Measurements from ENCODE around the gene KCNJ8.
"Not testable (repeated sequence)": the region's sequence is repeated elsewhere in the genome, so short reads cannot be mapped to it uniquely, and the experiment has no call there.

Gene KCNJ8

DNA sequence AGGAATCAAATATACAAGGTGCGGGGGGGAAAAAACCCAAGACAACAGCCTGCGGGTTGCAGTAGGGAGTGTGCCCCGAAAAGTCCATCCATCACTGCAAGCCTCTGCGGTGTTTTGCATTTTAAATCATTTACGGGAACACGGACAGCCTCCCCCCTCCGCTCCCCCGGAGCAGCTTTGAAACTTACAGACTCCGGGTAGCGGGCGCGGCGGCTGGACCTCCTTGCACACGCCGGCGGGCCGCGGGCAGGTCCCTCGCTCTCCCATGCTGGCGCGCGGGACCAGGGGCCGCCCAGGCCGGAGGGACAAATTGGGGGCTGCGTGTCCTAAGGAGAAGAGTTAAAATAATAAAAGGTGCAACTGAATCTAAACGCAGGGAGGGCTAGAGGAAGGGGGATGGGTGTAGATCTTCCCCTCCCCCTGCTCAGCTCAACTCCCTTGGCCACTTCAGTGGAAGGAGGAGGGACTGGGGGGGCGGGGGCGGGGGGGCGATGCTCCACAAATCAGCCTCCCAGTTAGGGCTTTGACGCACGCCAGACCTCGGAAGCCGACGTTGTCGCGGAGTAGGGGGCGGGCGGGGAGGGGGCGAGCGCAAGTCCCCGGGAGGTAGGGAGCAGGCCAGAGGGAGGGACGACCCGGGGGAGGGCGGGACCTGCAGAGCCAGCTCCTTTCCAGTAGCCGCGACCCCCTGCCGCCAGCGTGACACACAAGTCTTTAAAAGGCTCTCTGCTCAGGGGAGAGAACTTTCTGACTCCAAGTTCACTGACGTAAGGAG lies at the start of gene KCNJ8:
Gene KCNJ8 (minus strand): TSS at position 349 of the 775 bp plus-strand sequence. CDS start 1,090 bp downstream, outside the sequence.
- no peak for DNase-seq (ENCODE audit: extremely low read depth in 1 of 2, low read depth in 1 of 2)

GRCh38 chr12:21823581-21823980 lies 49.1 kb upstream of the KCNJ8 start:
- DNase-seq (ENCODE audit: extremely low read depth in 1 of 2, low read depth in 1 of 2), result no peak

DNA sequence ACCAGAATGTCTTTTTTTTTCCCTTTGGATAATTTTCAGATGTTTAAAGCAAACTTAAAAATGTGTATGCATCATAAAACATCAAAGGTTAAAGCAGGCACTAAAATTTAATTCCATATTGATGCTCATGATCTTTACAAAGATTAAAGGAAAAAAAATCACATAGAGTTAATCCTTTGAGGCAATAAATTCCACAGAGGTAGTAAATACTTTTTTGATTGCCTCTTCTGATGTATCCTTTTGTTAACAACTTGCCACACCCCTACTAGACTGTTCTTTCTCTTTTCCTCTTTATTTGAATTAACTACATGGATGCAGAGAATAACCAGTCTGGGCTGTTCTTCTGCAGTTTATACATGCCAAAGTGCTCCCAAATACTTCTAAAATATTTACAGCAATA lies 45.2 kb upstream of the KCNJ8 start:
- DNase-seq (ENCODE audit: extremely low read depth in 1 of 2, low read depth in 1 of 2), result no peak

GRCh38 chr12:21819236-21819635 lies 44.7 kb upstream of the KCNJ8 start:
- DNase-seq (ENCODE audit: extremely low read depth in 1 of 2, low read depth in 1 of 2), result no peak

GRCh38 chr12:21818627-21819026 lies 44.1 kb upstream of the KCNJ8 start:
- DNase-seq (ENCODE audit: extremely low read depth in 1 of 2, low read depth in 1 of 2), result no peak

DNA sequence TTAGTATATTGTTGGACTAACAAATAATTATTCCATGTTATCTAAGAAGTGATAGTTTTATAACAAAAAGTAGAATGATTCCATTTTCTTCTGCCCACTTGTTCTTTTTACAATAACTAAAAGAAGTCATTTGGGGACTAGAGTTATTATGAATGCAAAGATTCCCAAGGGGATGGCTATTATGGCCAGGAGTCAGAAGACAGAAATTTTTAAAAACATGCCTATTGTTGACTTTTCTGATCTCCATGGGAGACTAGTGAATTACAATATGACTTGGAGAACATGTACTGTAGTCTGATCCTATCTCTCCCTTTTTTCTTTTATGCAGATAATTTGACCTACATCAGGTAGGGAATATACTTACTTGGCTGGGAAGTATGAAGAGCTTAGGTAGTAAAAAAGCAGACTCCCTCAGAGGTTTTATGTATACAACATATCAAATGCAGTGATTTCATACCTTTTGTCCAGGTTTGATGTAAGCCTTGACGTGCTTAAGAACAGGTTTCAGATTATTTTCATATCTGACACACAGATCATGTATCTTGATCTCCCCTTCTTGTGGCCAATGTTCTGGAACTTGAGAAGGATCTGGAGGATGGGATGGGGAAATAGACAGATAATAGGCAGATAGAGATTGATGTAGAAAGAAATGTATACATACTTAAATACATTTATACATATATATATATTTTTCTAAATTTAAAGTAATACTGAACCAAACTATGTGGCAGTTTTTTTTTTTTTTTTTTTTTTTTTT lies 41.0 kb upstream of the KCNJ8 start:
- no peak for DNase-seq (ENCODE audit: extremely low read depth in 1 of 2, low read depth in 1 of 2)

GRCh38 chr12:21814814-21815213 lies 40.3 kb upstream of the KCNJ8 start:
- DNase-seq (ENCODE audit: extremely low read depth in 1 of 2, low read depth in 1 of 2), result no peak

GRCh38 chr12:21814327-21814726 lies 39.8 kb upstream of the KCNJ8 start:
- DNase-seq (ENCODE audit: extremely low read depth in 1 of 2, low read depth in 1 of 2), result no peak

- DNase-seq (ENCODE audit: extremely low read depth in 1 of 2, low read depth in 1 of 2), result no peak
These were observed 39.2 kb upstream of the KCNJ8 start for GRCh38 chr12:21813751-21814150.

DNA sequence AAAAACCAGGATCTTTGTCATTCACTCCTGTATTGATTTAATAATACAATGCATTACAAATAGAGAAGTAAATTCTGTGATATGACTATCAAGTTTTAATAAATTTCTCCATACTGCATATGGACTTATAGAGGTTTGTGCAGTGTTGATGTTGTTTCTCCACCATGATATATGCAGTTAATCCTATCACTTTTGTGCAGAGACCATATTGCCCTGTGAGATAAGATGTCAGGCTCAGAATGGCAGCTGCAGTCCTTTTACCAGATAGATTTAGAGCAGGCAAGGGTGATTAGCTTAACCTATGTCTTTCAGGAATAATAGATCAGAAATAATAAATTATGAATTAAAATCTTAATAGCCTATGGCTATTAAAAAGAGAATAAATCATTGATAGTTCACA lies 38.6 kb upstream of the KCNJ8 start:
- no peak for DNase-seq (ENCODE audit: extremely low read depth in 1 of 2, low read depth in 1 of 2)

GRCh38 chr12:21812340-21812739 lies 37.8 kb upstream of the KCNJ8 start:
- not testable (repeated sequence) for DNase-seq (ENCODE audit: extremely low read depth in 1 of 2, low read depth in 1 of 2)

DNA sequence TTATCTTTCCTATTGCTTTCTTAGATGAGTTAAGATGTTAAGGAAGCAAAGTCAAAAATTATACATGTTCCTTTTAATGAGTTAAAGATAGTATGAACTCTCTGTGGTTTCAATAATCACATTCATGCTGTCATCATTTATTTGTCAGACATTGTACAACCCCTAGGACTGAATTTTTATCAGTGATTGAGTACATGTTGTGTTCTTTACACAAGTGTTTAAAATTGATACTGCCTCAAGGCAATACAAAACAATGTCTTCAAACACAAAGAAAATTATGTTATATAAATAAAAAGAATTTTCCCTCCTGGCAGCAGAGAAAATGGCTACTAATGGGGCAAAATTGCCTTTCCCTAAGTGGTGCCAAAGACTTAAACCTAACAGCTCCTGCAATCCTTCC lies 34.6 kb upstream of the KCNJ8 start:
- DNase-seq (ENCODE audit: extremely low read depth in 1 of 2, low read depth in 1 of 2), result no peak

- DNase-seq (ENCODE audit: extremely low read depth in 1 of 2, low read depth in 1 of 2), result no peak
These were observed 31.7 kb upstream of the KCNJ8 start for GRCh38 chr12:21806255-21806654.

DNA sequence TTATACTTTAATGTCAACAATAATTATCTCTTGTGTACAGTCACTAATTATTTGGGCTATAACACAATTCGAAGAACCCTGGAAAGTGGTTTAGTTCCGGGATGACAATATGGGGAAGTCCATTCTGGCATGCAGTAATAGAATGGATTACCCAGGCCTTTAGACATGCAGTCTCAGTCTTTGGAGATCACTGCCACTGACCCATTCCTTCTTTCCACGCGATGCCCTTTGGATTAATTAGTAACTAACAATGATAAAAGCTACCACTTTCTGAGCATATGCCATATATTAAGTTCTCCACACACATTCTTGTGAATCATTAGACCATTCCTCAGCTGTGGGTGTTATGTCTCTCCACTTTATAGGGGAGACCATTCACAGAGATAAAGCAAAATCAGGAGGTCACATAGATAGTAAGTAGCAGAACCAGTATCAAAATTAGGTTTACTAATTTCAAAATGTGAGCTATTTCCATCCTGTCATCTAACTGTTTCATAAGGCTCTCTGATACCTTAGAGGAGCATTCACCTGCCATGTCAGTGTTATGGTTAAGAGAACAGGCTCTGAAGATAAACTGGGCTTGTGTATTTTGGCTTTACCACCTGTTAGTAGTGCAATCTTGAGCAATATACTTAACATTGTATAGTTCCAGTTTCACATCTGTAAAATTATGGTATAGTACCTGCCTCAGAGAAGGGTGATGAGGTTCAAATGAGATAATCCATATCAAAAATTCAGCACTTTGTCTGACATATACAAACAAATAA lies 27.2 kb upstream of the KCNJ8 start:
- no peak for DNase-seq (ENCODE audit: extremely low read depth in 1 of 2, low read depth in 1 of 2)

- DNase-seq (ENCODE audit: extremely low read depth in 1 of 2, low read depth in 1 of 2), result no peak
These were observed 25.5 kb upstream of the KCNJ8 start for GRCh38 chr12:21800011-21800410.

- DNase-seq (ENCODE audit: extremely low read depth in 1 of 2, low read depth in 1 of 2), result no peak
These were observed 23.0 kb upstream of the KCNJ8 start for GRCh38 chr12:21797539-21797938.

DNA sequence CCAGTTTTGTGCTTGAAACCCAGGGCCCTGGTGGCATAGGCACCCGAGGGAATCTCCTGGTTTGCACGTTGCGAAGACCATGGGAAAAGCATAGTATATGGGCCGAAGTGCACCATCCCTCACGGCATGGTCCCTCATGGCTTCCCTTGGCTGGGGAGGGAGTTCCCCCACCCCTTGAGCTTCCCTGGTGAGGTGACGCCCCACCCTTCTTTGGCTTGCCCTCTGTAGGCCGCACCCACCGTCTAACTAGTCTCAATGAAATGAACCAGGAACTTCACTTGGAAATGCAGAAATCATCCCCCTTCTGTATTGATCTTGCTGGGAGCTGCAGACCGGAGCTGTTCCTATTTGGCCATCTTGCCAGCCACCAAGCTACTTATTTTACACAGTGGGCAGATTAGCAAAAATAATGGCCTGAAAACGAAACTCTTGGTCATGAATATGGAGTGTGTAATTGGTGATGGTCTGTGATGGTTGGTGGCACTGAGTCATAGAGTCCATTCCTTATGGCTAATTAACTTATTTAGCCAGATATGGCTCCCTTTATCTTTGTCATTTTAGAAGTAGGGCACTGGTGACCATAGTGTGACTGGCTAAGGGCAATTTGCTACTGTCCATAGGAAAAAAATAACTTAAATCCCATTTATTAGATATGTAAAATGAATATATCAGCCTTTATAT lies 21.3 kb upstream of the KCNJ8 start:
- DNase-seq (ENCODE audit: extremely low read depth in 1 of 2, low read depth in 1 of 2), result no peak

DNA sequence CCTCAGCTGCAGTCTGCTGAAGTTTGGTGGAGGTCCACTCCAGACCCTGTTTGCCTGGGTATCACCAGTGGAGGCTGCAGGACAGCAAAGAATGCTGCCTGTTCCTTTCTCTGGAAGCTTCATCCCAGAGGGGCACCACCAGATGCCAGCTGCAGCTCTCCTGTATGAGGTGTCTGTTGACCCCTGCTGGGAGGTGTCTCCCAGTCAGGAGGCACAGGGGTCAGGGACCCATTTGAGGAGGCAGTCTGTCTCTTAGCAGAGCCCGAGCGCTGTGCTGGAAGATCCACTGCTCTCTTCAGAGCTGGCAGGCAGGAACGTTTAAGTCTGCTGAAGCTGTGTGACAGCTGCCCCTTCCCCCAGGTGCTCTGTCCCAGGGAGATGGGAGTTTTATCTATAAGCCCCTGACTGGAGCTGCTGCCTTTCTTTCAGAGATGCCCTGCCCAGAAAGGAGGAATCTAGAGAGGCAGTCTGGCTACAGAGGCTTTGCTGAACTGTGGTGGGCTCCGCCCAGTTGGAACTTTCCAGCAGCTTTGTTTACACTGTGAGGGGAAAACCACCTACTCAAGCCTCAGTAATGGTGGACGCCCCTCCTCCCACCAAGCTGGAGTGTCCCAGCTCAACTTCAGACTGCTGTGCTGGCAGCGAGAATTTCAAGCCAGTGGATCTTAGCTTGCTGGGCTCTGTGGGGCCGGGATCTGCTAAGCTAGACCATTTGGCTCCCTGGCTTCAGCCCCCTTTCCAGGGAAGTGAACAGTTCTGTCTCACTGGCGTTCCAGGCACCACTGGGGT lies 20.5 kb upstream of the KCNJ8 start:
- DNase-seq (ENCODE audit: extremely low read depth in 1 of 2, low read depth in 1 of 2), result not testable (repeated sequence)

GRCh38 chr12:21789687-21790086 lies 15.2 kb upstream of the KCNJ8 start:
- DNase-seq (ENCODE audit: extremely low read depth in 1 of 2, low read depth in 1 of 2), result not testable (repeated sequence)
